Uterus (tissue), 4 donors: ENCODE measurements around the gene MAPKAPK2. TPM values are rescaled to one million over a fixed set of nuclear protein-coding genes. Genes with fewer than 3 reads are reported as not detected.

Source experiments
- DNase-seq, 2 donors: peaks; one replicate each; pipeline ENCODE4 v3.0.0-alpha.2; 2019 to 2020
- H3K27ac ChIP-seq, 2 donors: fragments of 200-600 bp; sonication (generic); 1 replicate in 1 of 2; 2 replicates in 1 of 2; pipeline ENCODE4 v1.5.1; 2016 to 2018
- H3K27me3 ChIP-seq, 2 donors: fragments of 200-600 bp; sonication (generic); one replicate each; pipeline ENCODE4 v1.5.1; 2018 to 2019; ENCODE audit warnings: control low read depth in 1 of 2
- H3K36me3 ChIP-seq, 2 donors: fragments of 200-600 bp; sonication (generic); one replicate each; pipeline ENCODE4 v1.5.1; 2019; ENCODE audit warnings: control low read depth in 1 of 2
- H3K4me1 ChIP-seq, 2 donors: fragments of 200-600 bp; sonication (generic); one replicate each; pipeline ENCODE4 v1.5.1; 2018 to 2019; ENCODE audit warnings: control low read depth in 1 of 2
- H3K4me3 ChIP-seq, 2 donors: fragments of 200-600 bp; sonication (generic); 1 replicate in 1 of 2; 2 replicates in 1 of 2; pipeline ENCODE4 v1.5.1; 2018 to 2019; ENCODE audit warnings: mild to moderate bottlenecking in 1 of 2
- H3K9me3 ChIP-seq, 2 donors: fragments of 200-600 bp; sonication (generic); one replicate each; pipeline ENCODE4 v1.5.1; 2019; ENCODE audit warnings: control low read depth in 1 of 2
- CTCF ChIP-seq, 4 experiments: fragments of 200-600 bp in 2 of 4; fragments of 450-650 bp in 2 of 4; sonication (generic) in 2 of 4; IDR thresholded peaks; one replicate each; pipeline ENCODE4 v1.5.1; 2016 to 2019; ENCODE audit warnings: antibody characterized with exemption in 4 of 4, mild to moderate bottlenecking in 2 of 4, moderate library complexity in 1 of 4
- POLR2A ChIP-seq, 2 donors: fragments of 450-650 bp; IDR thresholded peaks; one replicate each; pipeline ENCODE4 v1.6.1; 2016; ENCODE audit warnings: antibody characterized with exemption in 2 of 2, mild to moderate bottlenecking in 1 of 2, moderate library complexity in 1 of 2
- intact Hi-C: fragments of 100-400 bp; cut with DNase I; formaldehyde crosslinking; loops from one replicate; pipeline ENCODE4 v1.15.1; 2023; ENCODE audit warnings: low total_unique reads
- total RNA-seq, 4 donors: library from RNA; depleted of rRNA in 3 of 4; stranded (reverse); fragments of >200 nt in 3 of 4; gene quantifications; one replicate each; pipeline versions ENCODE4 v1.1.0 to v1.2.4, GENCODE V29; 2014 to 2023
- donor health status: DM: yes; HTN: yes; CAD: no.

Gene MAPKAPK2
- total RNA-seq, 4 donors from 2014 or later, result 17.1 to 89.2 (median 27.4) TPM

DNA sequence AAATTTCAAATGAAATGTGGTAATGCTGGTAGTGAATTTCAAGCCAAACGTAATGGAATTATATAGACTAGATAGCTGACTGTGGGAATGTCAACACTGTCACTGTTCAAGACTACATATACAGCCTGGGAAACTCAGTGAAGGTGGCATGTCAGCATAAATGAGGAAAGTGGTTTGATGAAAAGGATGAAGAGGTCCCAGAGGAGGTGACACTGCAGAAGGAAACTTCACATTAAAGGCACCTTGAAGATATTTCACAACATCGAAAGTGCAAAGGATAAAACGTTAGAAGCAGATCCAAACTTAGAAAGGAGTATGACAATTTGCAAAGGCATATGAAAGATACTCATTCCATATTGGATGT, 25.7 kb downstream of the MAPKAPK2 start:
- DNase-seq, result no peak
- peaks cover 13 to 27% of the 10 kb centered on the region in 2 donors for H3K4me1 ChIP-seq
- intact Hi-C loops, result no loop called here
- H3K9me3 ChIP-seq, result no peaks in the 10 kb centered on the region
- H3K27ac ChIP-seq, result no peak overlapping the region
- H3K36me3 ChIP-seq, result no peaks in the 10 kb centered on the region
- no peak for TF ChIP-seq CTCF (IDR thresholded peaks at IDR 0.05)
- no peak for TF ChIP-seq POLR2A (IDR thresholded peaks at IDR 0.05)
- no peak overlapping the region for H3K4me3 ChIP-seq
- H3K27me3 ChIP-seq, result no peaks in the 10 kb centered on the region

- intact Hi-C loops, result no loop called here
- H3K4me1 ChIP-seq, result peaks cover 9 to 13% of the 10 kb centered on the region in 2 donors
- no peak overlapping the region for H3K4me3 ChIP-seq
- TF ChIP-seq CTCF (IDR thresholded peaks at IDR 0.05), result no peak
- TF ChIP-seq POLR2A (IDR thresholded peaks at IDR 0.05), result no peak
- H3K9me3 ChIP-seq, result no peaks in the 10 kb centered on the region
- H3K27me3 ChIP-seq, result no peaks in the 10 kb centered on the region
- H3K36me3 ChIP-seq, result no peaks in the 10 kb centered on the region
- no peak for DNase-seq
- peak overlapping the region; percentile 45 to 67 for H3K27ac ChIP-seq
Observed at GRCh38 chr1:206713070-206713469, 28.4 kb downstream of the MAPKAPK2 start.

GRCh38 chr1:206713910-206714312, 29.2 kb downstream of the MAPKAPK2 start:
- Histone ChIP-seq H3K27ac (peak overlapping the region; percentile 45 to 67), H3K4me1 (peaks cover 4 to 13% of the 10 kb centered on the region in 2 donors), H3K4me3 (no peak overlapping the region)

DNA sequence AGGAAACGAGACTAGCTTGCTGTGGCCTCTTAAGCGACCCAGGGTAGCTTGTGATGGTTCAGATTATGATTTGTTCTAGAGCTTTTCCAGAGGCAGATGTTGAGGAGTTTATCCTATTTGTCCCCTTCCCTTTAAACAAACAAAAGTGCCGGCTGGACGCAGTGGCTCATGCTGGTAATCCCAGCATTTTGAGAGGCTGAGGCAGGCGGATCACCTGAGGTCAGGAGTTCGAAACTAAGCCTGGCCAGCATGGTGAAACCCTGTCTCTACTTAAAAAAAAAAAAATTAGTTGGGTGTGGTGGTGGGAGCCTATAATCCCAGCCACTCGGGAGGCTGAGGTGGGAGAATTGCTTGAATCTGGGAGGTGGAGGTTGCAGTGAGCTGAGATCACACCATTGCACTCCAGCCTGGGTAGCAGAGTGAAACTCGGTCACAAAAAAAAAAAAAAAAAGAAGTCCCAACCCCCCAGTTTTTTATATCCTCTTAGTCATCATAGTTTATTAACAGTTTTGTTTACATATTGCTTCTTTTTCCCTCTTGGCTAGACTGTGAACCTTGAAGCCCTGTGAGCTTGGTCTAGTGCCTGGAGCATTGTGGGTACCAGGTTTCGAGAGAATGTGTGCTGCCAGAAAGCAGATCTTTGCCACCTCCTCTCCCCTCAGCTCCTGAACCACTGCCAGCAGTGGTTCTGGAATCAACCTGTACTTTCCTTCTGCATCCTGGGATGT, 29.8 kb downstream of the MAPKAPK2 start:
- Histone ChIP-seq H3K36me3 (no peaks in the 10 kb centered on the region), H3K9me3 (no peaks in the 10 kb centered on the region), H3K4me1 (peaks cover 4 to 13% of the 10 kb centered on the region in 2 donors), H3K27me3 (no peaks in the 10 kb centered on the region), H3K27ac (peak overlapping the region; percentile 45 to 67), H3K4me3 (no peak overlapping the region)
- intact Hi-C loops, result no loop called here
- TF ChIP-seq CTCF (IDR thresholded peaks at IDR 0.05), result no peak
- TF ChIP-seq POLR2A (IDR thresholded peaks at IDR 0.05), result no peak
- no peak for DNase-seq

More at GRCh38 chr1:206713910-206714312, 29.2 kb downstream of the MAPKAPK2 start:
- H3K9me3 ChIP-seq, result no peaks in the 10 kb centered on the region
- no peak for DNase-seq
- TF ChIP-seq POLR2A (IDR thresholded peaks at IDR 0.05) (no peak), CTCF (IDR thresholded peaks at IDR 0.05) (no peak)
- intact Hi-C loops, result no loop called here
- no peaks in the 10 kb centered on the region for H3K27me3 ChIP-seq
- no peaks in the 10 kb centered on the region for H3K36me3 ChIP-seq

DNA sequence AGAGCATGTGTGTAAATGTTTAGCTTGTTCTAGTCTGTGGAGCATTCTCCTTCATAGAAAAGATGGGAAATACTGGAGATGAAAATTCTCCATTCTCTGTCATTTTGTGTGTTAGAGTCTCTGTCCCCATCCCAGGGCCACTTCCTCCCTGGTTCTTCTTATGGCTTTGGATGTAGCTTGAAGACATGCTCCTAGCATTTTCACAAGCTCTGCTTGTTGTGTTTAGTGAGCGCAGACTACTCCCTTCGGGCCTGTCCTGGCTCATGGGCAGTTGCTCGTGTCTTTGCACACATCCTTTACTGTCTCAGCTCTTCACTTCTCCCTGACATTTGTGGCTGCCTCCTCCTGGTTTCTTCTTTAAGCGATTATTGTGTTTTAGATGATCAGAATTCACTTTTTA, 30.4 kb downstream of the MAPKAPK2 start:
- no peak for DNase-seq
- H3K27me3 ChIP-seq, result no peaks in the 10 kb centered on the region
- no peaks in the 10 kb centered on the region for H3K36me3 ChIP-seq
- H3K4me1 ChIP-seq, result peaks cover 4 to 13% of the 10 kb centered on the region in 2 donors
- no peak for TF ChIP-seq CTCF (IDR thresholded peaks at IDR 0.05)
- TF ChIP-seq POLR2A (IDR thresholded peaks at IDR 0.05), result no peak
- no peaks in the 10 kb centered on the region for H3K9me3 ChIP-seq
- H3K4me3 ChIP-seq, result no peak overlapping the region
- intact Hi-C loops, result no loop called here
- peak overlapping the region; percentile 23 to 67 for H3K27ac ChIP-seq
